ENCODE measurements around the gene CCDC122. TPM values are rescaled to one million over a fixed set of nuclear protein-coding genes. Genes with fewer than 3 reads are reported as not detected.
A peak's percentile ranks its signal among the peaks of the same experiment; 100 is the strongest.

CCDC122 gene
- total RNA-seq, 1 experiment from 2014 or later: 5.8 TPM

DNA sequence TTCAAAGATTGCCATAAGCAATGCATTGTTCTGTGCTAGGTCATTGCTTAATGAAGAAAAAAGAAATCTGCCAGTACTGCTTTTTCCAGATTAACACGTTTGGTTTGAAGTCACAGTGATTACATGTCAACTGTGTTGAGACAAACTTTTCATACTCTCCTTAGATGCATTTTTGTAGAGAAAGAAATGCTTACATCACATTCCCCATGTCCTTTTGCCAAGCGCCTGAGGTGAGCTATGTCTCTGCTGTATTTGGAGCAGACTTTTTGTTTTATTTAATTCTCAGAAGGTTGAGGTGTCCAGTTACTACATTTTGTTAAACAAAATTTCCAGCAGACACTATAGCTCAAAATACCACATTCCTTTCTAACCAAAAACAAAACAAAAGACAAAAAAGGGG is 16.4 kb upstream of the CCDC122 start (continued):
- TF ChIP-seq, protein P1, sequence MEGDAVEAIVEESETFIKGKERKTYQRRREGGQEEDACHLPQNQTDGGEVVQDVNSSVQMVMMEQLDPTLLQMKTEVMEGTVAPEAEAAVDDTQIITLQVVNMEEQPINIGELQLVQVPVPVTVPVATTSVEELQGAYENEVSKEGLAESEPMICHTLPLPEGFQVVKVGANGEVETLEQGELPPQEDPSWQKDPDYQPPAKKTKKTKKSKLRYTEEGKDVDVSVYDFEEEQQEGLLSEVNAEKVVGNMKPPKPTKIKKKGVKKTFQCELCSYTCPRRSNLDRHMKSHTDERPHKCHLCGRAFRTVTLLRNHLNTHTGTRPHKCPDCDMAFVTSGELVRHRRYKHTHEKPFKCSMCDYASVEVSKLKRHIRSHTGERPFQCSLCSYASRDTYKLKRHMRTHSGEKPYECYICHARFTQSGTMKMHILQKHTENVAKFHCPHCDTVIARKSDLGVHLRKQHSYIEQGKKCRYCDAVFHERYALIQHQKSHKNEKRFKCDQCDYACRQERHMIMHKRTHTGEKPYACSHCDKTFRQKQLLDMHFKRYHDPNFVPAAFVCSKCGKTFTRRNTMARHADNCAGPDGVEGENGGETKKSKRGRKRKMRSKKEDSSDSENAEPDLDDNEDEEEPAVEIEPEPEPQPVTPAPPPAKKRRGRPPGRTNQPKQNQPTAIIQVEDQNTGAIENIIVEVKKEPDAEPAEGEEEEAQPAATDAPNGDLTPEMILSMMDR (IDR thresholded peaks at IDR 0.05 in 2 of 3, conservative IDR thresholded peaks at IDR 0.05 in 1 of 3; ENCODE audit: borderline replicate concordance in 1 of 3, insufficient read depth in 1 of 3, low read depth in 2 of 3, low read length in 2 of 3): no peak
- TF ChIP-seq TCF7L2 (IDR thresholded peaks at IDR 0.05; ENCODE audit: borderline replicate concordance, extremely low read depth, insufficient read depth, insufficient read length): no peak
- TF ChIP-seq, protein P2, sequence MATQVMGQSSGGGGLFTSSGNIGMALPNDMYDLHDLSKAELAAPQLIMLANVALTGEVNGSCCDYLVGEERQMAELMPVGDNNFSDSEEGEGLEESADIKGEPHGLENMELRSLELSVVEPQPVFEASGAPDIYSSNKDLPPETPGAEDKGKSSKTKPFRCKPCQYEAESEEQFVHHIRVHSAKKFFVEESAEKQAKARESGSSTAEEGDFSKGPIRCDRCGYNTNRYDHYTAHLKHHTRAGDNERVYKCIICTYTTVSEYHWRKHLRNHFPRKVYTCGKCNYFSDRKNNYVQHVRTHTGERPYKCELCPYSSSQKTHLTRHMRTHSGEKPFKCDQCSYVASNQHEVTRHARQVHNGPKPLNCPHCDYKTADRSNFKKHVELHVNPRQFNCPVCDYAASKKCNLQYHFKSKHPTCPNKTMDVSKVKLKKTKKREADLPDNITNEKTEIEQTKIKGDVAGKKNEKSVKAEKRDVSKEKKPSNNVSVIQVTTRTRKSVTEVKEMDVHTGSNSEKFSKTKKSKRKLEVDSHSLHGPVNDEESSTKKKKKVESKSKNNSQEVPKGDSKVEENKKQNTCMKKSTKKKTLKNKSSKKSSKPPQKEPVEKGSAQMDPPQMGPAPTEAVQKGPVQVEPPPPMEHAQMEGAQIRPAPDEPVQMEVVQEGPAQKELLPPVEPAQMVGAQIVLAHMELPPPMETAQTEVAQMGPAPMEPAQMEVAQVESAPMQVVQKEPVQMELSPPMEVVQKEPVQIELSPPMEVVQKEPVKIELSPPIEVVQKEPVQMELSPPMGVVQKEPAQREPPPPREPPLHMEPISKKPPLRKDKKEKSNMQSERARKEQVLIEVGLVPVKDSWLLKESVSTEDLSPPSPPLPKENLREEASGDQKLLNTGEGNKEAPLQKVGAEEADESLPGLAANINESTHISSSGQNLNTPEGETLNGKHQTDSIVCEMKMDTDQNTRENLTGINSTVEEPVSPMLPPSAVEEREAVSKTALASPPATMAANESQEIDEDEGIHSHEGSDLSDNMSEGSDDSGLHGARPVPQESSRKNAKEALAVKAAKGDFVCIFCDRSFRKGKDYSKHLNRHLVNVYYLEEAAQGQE (IDR thresholded peaks at IDR 0.05; ENCODE audit: low read depth): no peak
- no peak for TF ChIP-seq EZH2phosphoT487 (IDR thresholded peaks at IDR 0.05; ENCODE audit: borderline replicate concordance)
- TF ChIP-seq, protein P3, sequence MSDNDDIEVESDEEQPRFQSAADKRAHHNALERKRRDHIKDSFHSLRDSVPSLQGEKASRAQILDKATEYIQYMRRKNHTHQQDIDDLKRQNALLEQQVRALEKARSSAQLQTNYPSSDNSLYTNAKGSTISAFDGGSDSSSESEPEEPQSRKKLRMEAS (IDR thresholded peaks at IDR 0.05): no peak
- TF ChIP-seq POLR2A (IDR thresholded peaks at IDR 0.05; ENCODE audit: borderline replicate concordance, extremely low read depth, insufficient read depth, insufficient read length): no peak
- TF ChIP-seq CBX3 (IDR thresholded peaks at IDR 0.05; ENCODE audit: low read depth): no peak
- no peak for TF ChIP-seq CEBPB (IDR thresholded peaks at IDR 0.05; ENCODE audit: low read depth)
- no peak for TF ChIP-seq SRF (IDR thresholded peaks at IDR 0.05; ENCODE audit: low read depth)

DNA sequence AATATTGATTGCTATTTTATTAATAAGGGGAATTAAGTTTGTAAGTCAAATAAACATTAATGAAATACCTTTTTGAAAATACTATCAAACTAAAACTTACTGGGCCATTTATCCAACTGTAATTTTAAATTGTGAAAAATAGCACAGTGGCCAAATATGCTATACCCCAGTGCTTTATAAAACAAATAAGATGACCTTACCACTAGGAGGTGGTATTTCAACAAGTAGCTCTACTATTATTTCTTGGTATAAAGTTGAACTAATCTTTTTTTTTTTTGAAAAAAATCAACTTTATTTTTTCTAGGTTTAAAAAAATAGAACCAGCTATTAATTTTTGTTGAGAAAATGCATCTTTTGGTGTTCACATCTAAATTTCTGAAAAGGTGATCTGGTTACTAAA is 14.9 kb upstream of the CCDC122 start:
- Histone ChIP-seq H3K27me3 (ENCODE audit: insufficient read depth, low read length) (no peaks in the 10 kb centered on the region), H3K4me2 (ENCODE audit: low read length) (no peak overlapping the region), H3K27ac (ENCODE audit: low read depth, low read length) (no peak overlapping the region), H3K4me1 (ENCODE audit: control insufficient read depth in 1 of 2, insufficient read depth in 2 of 2, low read length in 2 of 2) (no peaks in the 10 kb centered on the region), H3K79me2 (ENCODE audit: insufficient read depth, low read length) (no peaks in the 10 kb centered on the region), H4K20me1 (ENCODE audit: insufficient read depth) (no peaks in the 10 kb centered on the region), H3K4me3 (replicated peaks in 1 of 2; ENCODE audit: low read depth in 1 of 2, low read length in 2 of 2) (no peak overlapping the region), H3K9me2 (ENCODE audit: insufficient read depth) (no peaks in the 10 kb centered on the region), H2AFZ (ENCODE audit: low read depth, low read length, poor library complexity, severe bottlenecking) (no peak overlapping the region), H3K36me3 (ENCODE audit: control insufficient read depth in 1 of 2, insufficient read depth in 2 of 2, low read length in 2 of 2) (no peaks in the 10 kb centered on the region), H3K9ac (ENCODE audit: low read length) (no peak overlapping the region), H3K9me3 (ENCODE audit: control insufficient read depth in 1 of 2, insufficient read depth in 1 of 2, low read depth in 1 of 2, low read length in 2 of 2) (no peaks in the 10 kb centered on the region)
- CTCF ChIA-PET: interaction anchor here (0.6 to 1.7 kb wide), 11 partner anchors 8 to 587 kb away, joined by 3 to 10 read pairs (median 4); partner anchors contain the start of genes CCDC122 and LACC1
- ATAC-seq (peak; percentile 67), DNase-seq (ENCODE audit: low read depth, low spot score) (no peak)
- POLR2A ChIA-PET: no interaction called here
- intact Hi-C loops (cut with micrococcal nuclease): no loop called here
- RAD21 ChIA-PET (ENCODE audit: low non-redundant PET in 1 of 2, low total read pairs in 2 of 2, uncharacterized antibody in 2 of 2, unreplicated experiment in 2 of 2): no interaction called here
- TF ChIP-seq, protein P1 (IDR thresholded peaks at IDR 0.05 in 2 of 3, conservative IDR thresholded peaks at IDR 0.05 in 1 of 3; ENCODE audit: borderline replicate concordance in 1 of 3, insufficient read depth in 1 of 3, low read depth in 2 of 3, low read length in 2 of 3): peak in 2 of 3 experiments; percentile 25 to 53; a peak in 3 of 6 replicates
- TF ChIP-seq, protein P3 (IDR thresholded peaks at IDR 0.05): no peak
- TF ChIP-seq RAD21 (IDR thresholded peaks at IDR 0.05; ENCODE audit: low read depth): 0 out of 2 replicates have a peak, but pooled peaks have one; percentile 10
- no TSS peak for BruUV-seq (replicated peaks)

All from HCT116 (cell line).